ENCODE results near the gene UST.
"Not testable (repeated sequence)": the region's sequence is repeated elsewhere in the genome, so short reads cannot be mapped to it uniquely, and the experiment has no call there.

The UST gene

GRCh38 chr6:148972481-148972880, 225.7 kb downstream of the UST start:
- peak overlapping the region; percentile 89 for H3K4me2 ChIP-seq
- H3K9ac ChIP-seq: peak overlapping the region; percentile 42; the same call in 1 of the 2 replicates
- H3K4me1 ChIP-seq: peaks cover 52% of the 10 kb centered on the region
- H3K9me3 ChIP-seq: no peaks in the 10 kb centered on the region
- H3K36me3 ChIP-seq: no peaks in the 10 kb centered on the region
- 0 out of 2 replicates have a peak overlapping the region, but pooled peaks have one; percentile 23 for H3K4me3 ChIP-seq
- H3K27ac ChIP-seq: peak overlapping the region; percentile 74
- peaks cover 11% of the 10 kb centered on the region; the same call in 1 of the 2 replicates for H4K20me1 ChIP-seq
- H3K27me3 ChIP-seq: no peaks in the 10 kb centered on the region
- TF ChIP-seq Cebpa-rat (IDR thresholded peaks at IDR 0.05): no peak

DNA sequence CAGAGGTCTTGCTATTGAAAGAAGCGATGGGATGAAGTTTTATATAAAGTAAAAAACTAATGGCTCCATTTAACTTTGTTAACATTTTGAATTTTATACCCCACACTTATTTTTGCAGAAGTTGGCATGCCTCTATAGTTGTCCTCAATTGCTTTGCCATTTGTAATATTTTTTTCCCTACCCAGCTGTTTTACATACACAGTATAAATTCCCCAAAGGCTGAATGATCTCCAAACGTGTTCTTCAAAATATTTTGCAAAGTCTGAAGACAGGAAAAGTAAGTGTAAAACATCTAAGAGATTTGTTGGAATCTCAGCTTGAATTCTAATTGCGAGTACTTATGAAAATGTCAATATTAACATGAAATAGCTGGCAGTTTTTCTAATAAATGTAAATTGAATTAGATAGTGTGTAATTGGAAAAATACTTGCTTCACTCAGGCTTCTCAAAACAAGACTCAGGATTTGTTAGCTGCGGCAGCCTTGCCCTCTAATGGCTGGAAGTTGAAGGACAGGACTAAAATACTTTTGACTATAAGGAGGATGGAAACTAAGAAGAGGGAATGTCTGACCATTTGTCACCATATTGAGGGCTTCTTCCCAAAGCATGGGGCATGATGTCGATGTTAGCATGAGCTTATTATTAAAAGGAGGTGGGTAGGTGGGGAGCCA, 226.8 kb downstream of the UST start:
- Histone ChIP-seq H3K4me2 (0 out of 2 replicates have a peak overlapping the region, but pooled peaks have one; percentile 89), H3K9me3 (no peaks in the 10 kb centered on the region), H3K27me3 (no peaks in the 10 kb centered on the region), H3K4me3 (no peak overlapping the region), H3K27ac (no peak overlapping the region), H3K4me1 (peaks cover 52% of the 10 kb centered on the region), H3K36me3 (no peaks in the 10 kb centered on the region), H3K9ac (no peak overlapping the region), H4K20me1 (peaks cover 11% of the 10 kb centered on the region; the same call in 1 of the 2 replicates)
- no peak for TF ChIP-seq Cebpa-rat (IDR thresholded peaks at IDR 0.05)

DNA sequence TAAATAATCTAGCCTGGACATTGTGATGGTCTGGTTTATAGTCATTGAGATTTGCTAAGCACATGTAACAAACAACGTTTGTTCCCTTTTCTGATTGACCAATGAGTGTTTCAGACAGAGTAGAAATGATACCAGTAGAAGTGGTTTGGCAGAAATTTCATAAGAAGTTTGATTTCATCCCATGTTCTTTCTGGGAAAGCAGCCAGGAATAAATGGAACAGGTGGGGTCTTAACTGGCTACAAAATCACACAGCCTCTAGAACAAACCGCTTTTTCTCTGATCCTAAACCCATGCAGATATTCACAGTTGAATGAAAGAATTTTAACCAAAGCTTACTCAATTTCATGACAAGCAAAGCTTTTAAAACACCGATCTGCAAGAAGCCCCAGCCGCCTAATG, 227.5 kb downstream of the UST start:
- H3K9ac ChIP-seq: no peak overlapping the region
- peaks cover 11% of the 10 kb centered on the region; the same call in 1 of the 2 replicates for H4K20me1 ChIP-seq
- H3K9me3 ChIP-seq: no peaks in the 10 kb centered on the region
- H3K27me3 ChIP-seq: no peaks in the 10 kb centered on the region
- no peak overlapping the region for H3K27ac ChIP-seq
- H3K4me3 ChIP-seq: no peak overlapping the region
- peaks cover 58% of the 10 kb centered on the region for H3K4me1 ChIP-seq
- H3K36me3 ChIP-seq: no peaks in the 10 kb centered on the region
- TF ChIP-seq Cebpa-rat (IDR thresholded peaks at IDR 0.05): no peak
- H3K4me2 ChIP-seq: no peak overlapping the region

DNA sequence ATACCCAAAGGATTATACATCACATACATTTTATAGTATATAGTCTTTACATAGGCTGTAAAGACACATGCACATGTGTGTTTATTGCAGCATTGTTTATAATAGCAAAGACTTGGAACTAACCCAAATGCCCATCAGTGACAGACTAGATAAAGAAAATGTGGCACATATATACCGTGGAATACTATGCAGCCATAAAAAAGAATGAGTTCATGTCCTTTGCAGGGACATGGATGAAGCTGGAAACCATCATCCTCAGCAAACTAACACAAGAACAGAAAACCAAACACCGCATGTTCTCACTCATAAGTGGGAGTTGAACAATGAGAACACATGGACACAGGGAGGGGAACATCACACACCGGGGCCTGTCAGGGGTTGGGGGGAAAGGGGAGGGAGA, 231.5 kb downstream of the UST start:
- H3K9ac ChIP-seq, H3K27me3 ChIP-seq, H3K9me3 ChIP-seq, H3K4me3 ChIP-seq, H3K27ac ChIP-seq, H4K20me1 ChIP-seq, H3K4me2 ChIP-seq, H3K36me3 ChIP-seq: not testable (repeated sequence)
- peaks cover 25% of the 10 kb centered on the region for H3K4me1 ChIP-seq

DNA sequence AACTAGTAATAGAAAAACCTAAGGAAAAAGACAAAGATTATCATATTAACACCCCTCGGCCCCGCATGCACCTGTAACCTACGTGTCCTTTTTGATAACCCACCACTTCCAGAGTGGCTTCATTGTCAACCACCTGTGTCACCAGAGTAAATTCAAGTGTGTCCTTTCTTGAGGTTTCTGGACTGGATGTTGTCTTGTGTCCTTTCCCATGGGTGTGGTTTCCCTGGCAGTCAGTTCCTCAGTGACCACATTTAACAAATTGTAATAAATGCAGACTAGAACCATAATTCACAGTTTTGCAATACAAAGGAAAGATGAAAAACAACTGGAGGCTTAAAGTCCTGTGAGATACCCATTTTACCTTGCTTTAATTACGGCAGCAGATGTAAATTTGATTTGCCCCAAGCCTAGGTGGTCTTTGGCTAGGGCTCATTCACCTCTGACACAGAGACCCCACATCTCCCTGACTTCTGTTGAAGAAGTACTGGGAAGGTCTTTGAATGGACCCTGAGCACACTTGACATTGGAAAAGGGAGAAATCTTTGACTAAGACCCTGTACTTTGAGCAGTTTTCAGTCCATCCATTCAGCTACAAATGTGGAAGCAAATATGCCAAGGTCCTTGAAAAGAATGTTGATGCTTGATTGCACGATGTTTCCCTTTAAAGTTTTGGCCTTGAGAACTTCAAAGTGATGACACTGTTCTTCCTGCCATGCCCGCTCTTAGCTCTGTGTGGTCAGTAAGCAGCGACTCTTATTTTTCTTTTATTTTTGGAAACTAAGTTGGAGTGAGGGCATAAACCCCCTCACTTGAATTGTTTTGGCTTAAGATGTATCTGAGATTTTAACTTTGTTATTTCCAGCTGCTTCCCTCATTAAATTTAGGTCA, 232.4 kb downstream of the UST start:
- Histone ChIP-seq H3K36me3 (no peaks in the 10 kb centered on the region), H3K4me2 (peak overlapping the region; percentile 31), H3K9me3 (no peaks in the 10 kb centered on the region), H3K4me3 (no peak overlapping the region), H3K27me3 (no peaks in the 10 kb centered on the region), H3K9ac (no peak overlapping the region), H4K20me1 (no peaks in the 10 kb centered on the region), H3K27ac (no peak overlapping the region), H3K4me1 (peaks cover 16% of the 10 kb centered on the region)
- TF ChIP-seq Cebpa-rat (IDR thresholded peaks at IDR 0.05): no peak

GRCh38 chr6:148980234-148980633, 233.4 kb downstream of the UST start:
- peaks cover 10% of the 10 kb centered on the region for H3K4me1 ChIP-seq
- H3K27ac ChIP-seq: no peak overlapping the region
- no peak overlapping the region for H3K4me3 ChIP-seq
- no peak for TF ChIP-seq Cebpa-rat (IDR thresholded peaks at IDR 0.05)
- no peaks in the 10 kb centered on the region for H3K27me3 ChIP-seq
- no peaks in the 10 kb centered on the region for H4K20me1 ChIP-seq
- H3K9ac ChIP-seq: no peak overlapping the region
- H3K36me3 ChIP-seq: no peaks in the 10 kb centered on the region
- H3K4me2 ChIP-seq: no peak overlapping the region
- no peaks in the 10 kb centered on the region for H3K9me3 ChIP-seq

DNA sequence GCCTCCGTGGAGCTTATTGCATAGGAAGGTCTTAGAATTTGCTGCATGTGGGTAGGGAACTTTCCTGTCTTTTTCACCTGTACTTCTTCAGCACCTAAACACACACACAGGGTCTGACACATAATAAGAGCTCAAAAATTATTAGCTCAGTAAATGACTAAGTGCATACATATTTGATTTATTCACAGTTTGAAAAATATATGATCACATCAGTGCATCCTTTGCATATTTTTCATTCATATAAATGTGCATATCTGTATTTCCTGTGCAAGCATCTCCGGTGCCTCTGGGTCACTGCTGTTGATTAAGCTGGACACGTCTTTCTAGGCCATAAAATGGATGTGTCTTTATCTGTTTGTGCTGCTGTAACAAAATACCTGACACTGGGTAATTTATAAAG, 234.7 kb downstream of the UST start:
- no peak overlapping the region for H3K4me2 ChIP-seq
- H3K9me3 ChIP-seq: no peaks in the 10 kb centered on the region
- TF ChIP-seq Cebpa-rat (IDR thresholded peaks at IDR 0.05): no peak
- no peaks in the 10 kb centered on the region for H4K20me1 ChIP-seq
- no peaks in the 10 kb centered on the region for H3K36me3 ChIP-seq
- no peak overlapping the region for H3K9ac ChIP-seq
- peaks cover 10% of the 10 kb centered on the region for H3K4me1 ChIP-seq
- no peak overlapping the region for H3K4me3 ChIP-seq
- H3K27ac ChIP-seq: no peak overlapping the region
- H3K27me3 ChIP-seq: no peaks in the 10 kb centered on the region

DNA sequence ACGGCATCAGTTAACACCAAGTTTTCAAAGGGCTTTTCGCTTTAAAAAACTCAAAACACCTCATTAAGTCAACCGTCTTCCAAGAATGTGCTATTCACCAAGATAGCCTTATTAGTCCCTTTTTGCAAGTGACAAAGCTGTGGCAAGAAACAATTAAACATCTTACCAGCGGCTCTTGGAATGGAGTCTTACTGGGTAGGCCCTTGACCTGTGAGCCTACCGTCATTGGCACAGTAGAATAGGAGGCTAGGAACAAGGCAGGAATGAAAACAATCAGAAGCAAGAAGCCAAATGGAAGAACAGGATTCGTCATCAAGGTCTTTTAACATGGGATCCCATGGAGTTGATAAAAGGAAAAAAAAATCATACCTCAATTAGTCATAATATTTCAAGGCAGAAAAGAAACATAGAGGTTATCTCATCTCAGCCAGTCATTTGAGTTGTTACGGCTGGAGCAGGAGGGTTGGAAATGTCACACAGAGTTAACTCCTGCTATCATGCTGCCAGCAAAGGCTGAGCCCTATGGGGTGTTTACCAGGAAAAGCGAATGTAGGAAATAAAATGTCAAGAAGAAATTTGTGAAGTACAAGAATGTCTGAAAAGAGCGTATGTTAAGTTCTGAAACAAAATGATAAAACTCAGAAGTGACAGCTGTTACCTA, 236.4 kb downstream of the UST start:
- no peak for TF ChIP-seq Cebpa-rat (IDR thresholded peaks at IDR 0.05)
- Histone ChIP-seq H3K27me3 (no peaks in the 10 kb centered on the region), H3K9me3 (no peaks in the 10 kb centered on the region), H3K36me3 (no peaks in the 10 kb centered on the region), H4K20me1 (no peaks in the 10 kb centered on the region), H3K4me1 (peaks cover 10% of the 10 kb centered on the region), H3K4me2 (no peak overlapping the region), H3K4me3 (no peak overlapping the region), H3K9ac (no peak overlapping the region), H3K27ac (no peak overlapping the region)

DNA sequence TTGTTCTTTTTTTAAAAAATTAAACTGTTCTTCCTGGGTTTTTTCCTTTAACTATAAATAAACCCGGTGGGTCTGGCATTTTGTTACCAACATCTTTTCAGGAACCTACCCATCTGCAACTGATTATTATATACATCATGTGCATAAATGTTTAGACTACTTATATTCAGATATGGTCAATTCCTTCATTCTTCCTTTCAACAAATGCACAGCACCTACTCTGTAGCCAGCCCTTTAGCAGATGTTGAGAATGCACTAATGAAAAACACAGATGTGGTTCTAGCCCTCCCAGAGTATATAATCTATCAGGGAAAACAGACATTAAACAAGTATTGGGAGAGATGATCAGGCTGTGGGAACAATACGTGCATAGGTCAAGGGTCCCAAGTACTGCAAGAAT, 237.1 kb downstream of the UST start:
- Histone ChIP-seq H3K27ac (no peak overlapping the region), H3K36me3 (no peaks in the 10 kb centered on the region)

More for the DNA sequence above, 237.1 kb downstream of the UST start:
- H3K4me1 ChIP-seq: peaks cover 8% of the 10 kb centered on the region
- no peak for TF ChIP-seq Cebpa-rat (IDR thresholded peaks at IDR 0.05)
- no peak overlapping the region for H3K9ac ChIP-seq
- H3K4me2 ChIP-seq: no peak overlapping the region
- H4K20me1 ChIP-seq: no peaks in the 10 kb centered on the region
- no peak overlapping the region for H3K4me3 ChIP-seq
- no peaks in the 10 kb centered on the region for H3K27me3 ChIP-seq
- no peaks in the 10 kb centered on the region for H3K9me3 ChIP-seq
